ENCODE results near the gene NCKAP5L. TPM values are rescaled to one million over a fixed set of nuclear protein-coding genes. Genes with fewer than 3 reads are reported as not detected.

Gene NCKAP5L
- total and polyA plus RNA-seq, 2 donors (not counting 3 experiments of a cell fraction or from before 2014, with no cell fraction given), result 17.4 to 46.1 TPM

DNA sequence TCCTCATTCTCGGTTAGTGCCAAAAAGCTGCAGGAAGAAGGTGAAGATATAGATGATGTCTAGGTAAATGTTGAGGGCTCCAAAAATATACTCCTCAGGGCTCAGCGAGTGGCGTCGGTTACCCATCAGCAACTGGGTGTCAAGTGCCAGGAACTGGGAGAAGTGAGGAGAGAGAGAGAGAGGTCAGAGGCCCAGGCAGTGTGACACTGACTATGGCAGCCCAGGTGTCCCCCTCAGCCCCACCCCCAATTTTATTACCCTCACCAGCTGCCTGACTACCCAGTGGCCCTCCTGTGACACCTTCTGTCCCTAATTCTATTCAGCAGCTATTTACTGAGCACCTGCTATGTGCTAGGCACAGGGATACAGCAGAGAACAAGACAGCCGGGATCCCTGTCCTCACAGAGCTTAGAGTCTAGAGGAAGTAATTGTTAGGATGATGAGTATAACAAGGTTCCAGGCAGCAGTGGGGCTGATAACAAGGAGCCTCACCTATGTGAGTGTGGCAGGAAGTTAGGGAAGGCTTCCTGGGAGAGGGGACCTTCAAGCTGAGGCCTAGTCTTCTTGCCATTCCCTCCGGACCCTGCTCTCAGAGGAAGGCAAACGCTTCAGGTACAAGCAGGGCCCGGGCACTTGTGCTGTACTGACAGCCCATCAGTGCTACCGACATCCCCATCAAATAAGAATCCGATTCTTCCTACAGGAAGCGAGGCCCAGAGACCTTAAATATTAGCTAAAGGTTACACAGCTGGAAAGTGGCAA lies 42.5 kb upstream of the NCKAP5L start:
- H3K36me3 ChIP-seq (ENCODE audit: control insufficient read depth in 2 of 2, extremely low read depth in 1 of 2, insufficient read depth in 2 of 2, low read length in 2 of 2), result no peaks in the 10 kb centered on the region
- H3K4me3 ChIP-seq (replicated peaks in 1 of 3; ENCODE audit: insufficient read depth in 1 of 3, low read depth in 1 of 3, low read length in 3 of 3), result no peak overlapping the region
- BruUV-seq (replicated peaks), result no TSS peak
- H3K27ac ChIP-seq (ENCODE audit: insufficient read depth, low read depth, low read length), result no peak overlapping the region
- H3K9ac ChIP-seq (replicated peaks; ENCODE audit: extremely low read depth, insufficient read depth, low read length), result no peak overlapping the region
- no peak overlapping the region for H2AFZ ChIP-seq (ENCODE audit: low read depth, low read length)
- intact Hi-C loops (cut with micrococcal nuclease) (no loop called here), dilution Hi-C loops (cut with MboI; ENCODE audit: extremely low pct_ligation_motif_present, low sequenced_read_pairs) (no loop called here)
- no peak overlapping the region for H3K4me2 ChIP-seq (ENCODE audit: insufficient read depth, low read length)
- peaks cover 20% of the 10 kb centered on the region for H3K4me1 ChIP-seq (ENCODE audit: control insufficient read depth, extremely low read depth, insufficient read depth, low read length)
- ChIA-PET POLR2A (no interaction called here), CTCF (interaction anchor here (0.7 to 2.4 kb wide), 4 partner anchors 49 to 103 kb away, joined by 3 to 12 read pairs (median 7); no protein-coding TSS in a partner anchor)
- H3K9me3 ChIP-seq (replicated peaks; ENCODE audit: control insufficient read depth, insufficient read depth, low read length), result no peaks in the 10 kb centered on the region
- TF ChIP-seq POLR2A (IDR thresholded peaks at IDR 0.05; ENCODE audit: low read depth, low read length) (no peak), EZH2 (IDR thresholded peaks at IDR 0.05; ENCODE audit: borderline replicate concordance, low read depth, low read length, severe bottlenecking) (no peak), FOS (IDR thresholded peaks at IDR 0.05; ENCODE audit: borderline replicate concordance, insufficient read depth, low read length) (no peak), GATA2 (IDR thresholded peaks at IDR 0.05; ENCODE audit: insufficient read depth, insufficient read length, low read depth, low read length) (no peak), MYC (IDR thresholded peaks at IDR 0.05; ENCODE audit: low read depth, low read length) (no peak)
- DNase-seq (ENCODE audit: low read depth, low spot score) (no peak), FAIRE-seq (no peak)
- peaks cover 0 to 4% of the 10 kb centered on the region in 2 experiments for H3K27me3 ChIP-seq (ENCODE audit: control insufficient read depth in 2 of 2, insufficient read depth in 2 of 2, low read length in 2 of 2)
- no peaks in the 10 kb centered on the region for H3K79me2 ChIP-seq (ENCODE audit: control insufficient read depth, insufficient read depth, low read length)
- H4K20me1 ChIP-seq (replicated peaks; ENCODE audit: control insufficient read depth, extremely low read depth, insufficient read depth, low read length), result no peaks in the 10 kb centered on the region
- no peaks in the 10 kb centered on the region for H3K9me1 ChIP-seq (replicated peaks; ENCODE audit: control insufficient read depth, extremely low read depth, insufficient read depth, low read length)

DNA sequence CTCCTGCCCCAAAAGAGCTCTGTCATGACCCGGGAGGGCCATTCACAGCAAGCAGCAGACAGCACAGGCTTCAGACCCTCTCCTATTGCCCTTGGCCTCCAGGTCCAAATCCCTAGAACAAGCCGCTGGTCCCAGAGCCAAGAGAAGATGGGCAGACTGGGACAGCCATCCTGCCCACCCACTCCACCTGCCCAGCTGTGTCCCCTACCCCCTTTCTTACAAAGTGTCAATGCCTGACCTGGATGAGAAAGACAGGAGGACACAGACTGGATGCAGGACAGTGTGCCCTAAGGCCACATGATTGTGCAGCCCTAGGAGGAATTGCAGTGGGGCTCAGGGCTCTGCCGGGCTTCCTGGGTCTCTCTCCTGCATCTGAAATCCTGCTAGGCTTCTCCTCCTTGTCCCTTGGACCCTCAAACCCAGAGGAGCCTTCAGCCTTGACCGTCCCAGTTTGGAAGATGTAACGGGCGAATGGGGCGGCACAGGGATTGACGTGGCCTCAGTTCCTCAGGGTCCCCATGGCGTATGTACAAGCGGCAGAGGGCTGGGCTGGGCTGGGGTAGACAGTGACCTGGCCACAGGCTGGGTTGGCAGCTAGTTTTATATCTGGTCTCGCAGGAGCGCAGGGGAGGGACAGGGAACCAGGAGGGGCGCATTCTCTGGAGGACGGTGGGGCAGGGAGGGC lies 41.7 kb upstream of the NCKAP5L start:
- Histone ChIP-seq H3K79me2 (ENCODE audit: control insufficient read depth, insufficient read depth, low read length) (no peaks in the 10 kb centered on the region), H3K27me3 (ENCODE audit: control insufficient read depth in 2 of 2, insufficient read depth in 2 of 2, low read length in 2 of 2) (peaks cover 0 to 7% of the 10 kb centered on the region in 2 experiments), H3K9me1 (replicated peaks; ENCODE audit: control insufficient read depth, extremely low read depth, insufficient read depth, low read length) (no peaks in the 10 kb centered on the region), H3K4me1 (ENCODE audit: control insufficient read depth, extremely low read depth, insufficient read depth, low read length) (peaks cover 20% of the 10 kb centered on the region), H3K4me2 (ENCODE audit: insufficient read depth, low read length) (no peak overlapping the region), H3K36me3 (ENCODE audit: control insufficient read depth in 2 of 2, extremely low read depth in 1 of 2, insufficient read depth in 2 of 2, low read length in 2 of 2) (no peaks in the 10 kb centered on the region), H3K9ac (replicated peaks; ENCODE audit: extremely low read depth, insufficient read depth, low read length) (no peak overlapping the region), H3K4me3 (replicated peaks in 1 of 3; ENCODE audit: insufficient read depth in 1 of 3, low read depth in 1 of 3, low read length in 3 of 3) (no peak overlapping the region), H2AFZ (ENCODE audit: low read depth, low read length) (no peak overlapping the region), H3K9me3 (replicated peaks; ENCODE audit: control insufficient read depth, insufficient read depth, low read length) (no peaks in the 10 kb centered on the region), H4K20me1 (replicated peaks; ENCODE audit: control insufficient read depth, extremely low read depth, insufficient read depth, low read length) (no peaks in the 10 kb centered on the region), H3K27ac (ENCODE audit: insufficient read depth, low read depth, low read length) (no peak overlapping the region)
- ChIA-PET CTCF (interaction anchor here (0.7 to 7.9 kb wide), 25 partner anchors 25 to 200 kb away, joined by 3 to 183 read pairs (median 6); partner anchors contain the start of genes AQP6, NCKAP5L and RACGAP1), POLR2A (interaction anchor here (0.5 to 1.4 kb wide), 6 partner anchors 38 to 215 kb away, joined by 3 to 11 read pairs (median 4); partner anchors contain the start of gene SMARCD1)
- no TSS peak for BruUV-seq (replicated peaks)
- FAIRE-seq, result no peak
- DNase-seq (ENCODE audit: low read depth, low spot score), result no peak
- intact Hi-C loops (cut with micrococcal nuclease), result loop anchor here (1.0 to 5.0 kb wide), 3 partner anchors 75 to 167 kb away; no protein-coding TSS in a partner anchor
- no peak for TF ChIP-seq POLR2A (IDR thresholded peaks at IDR 0.05; ENCODE audit: low read depth, low read length)
- no peak for TF ChIP-seq CTCF (IDR thresholded peaks at IDR 0.05; ENCODE audit: extremely low read depth in 1 of 2, insufficient read depth in 1 of 2, low read depth in 1 of 2, low read length in 2 of 2)
- TF ChIP-seq MAX (IDR thresholded peaks at IDR 0.05; ENCODE audit: insufficient read depth, insufficient read length), result no peak
- TF ChIP-seq EZH2 (IDR thresholded peaks at IDR 0.05; ENCODE audit: borderline replicate concordance, low read depth, low read length, severe bottlenecking), result no peak
- no peak for TF ChIP-seq JUN (IDR thresholded peaks at IDR 0.05; ENCODE audit: borderline replicate concordance, insufficient read depth, insufficient read length, low read depth)
- no peak for TF ChIP-seq GATA2 (IDR thresholded peaks at IDR 0.05; ENCODE audit: insufficient read depth, insufficient read length, low read depth, low read length)
- no peak for TF ChIP-seq FOS (IDR thresholded peaks at IDR 0.05; ENCODE audit: borderline replicate concordance, insufficient read depth, low read length)
- no peak for TF ChIP-seq POLR2AphosphoS5 (IDR thresholded peaks at IDR 0.05; ENCODE audit: insufficient read depth, low read depth, low read length)
- no peak for TF ChIP-seq MYC (IDR thresholded peaks at IDR 0.05; ENCODE audit: low read depth, low read length)
- dilution Hi-C loops (cut with MboI; ENCODE audit: extremely low pct_ligation_motif_present, low sequenced_read_pairs), result no loop called here
